Fibroblast of upper back skin (primary cell): ENCODE measurements around the gene CEP164.

Experiments used
- DNase-seq: peaks from one replicate; pipeline ENCODE4 v3.0.0-alpha.2; 2013

The CEP164 gene

DNA sequence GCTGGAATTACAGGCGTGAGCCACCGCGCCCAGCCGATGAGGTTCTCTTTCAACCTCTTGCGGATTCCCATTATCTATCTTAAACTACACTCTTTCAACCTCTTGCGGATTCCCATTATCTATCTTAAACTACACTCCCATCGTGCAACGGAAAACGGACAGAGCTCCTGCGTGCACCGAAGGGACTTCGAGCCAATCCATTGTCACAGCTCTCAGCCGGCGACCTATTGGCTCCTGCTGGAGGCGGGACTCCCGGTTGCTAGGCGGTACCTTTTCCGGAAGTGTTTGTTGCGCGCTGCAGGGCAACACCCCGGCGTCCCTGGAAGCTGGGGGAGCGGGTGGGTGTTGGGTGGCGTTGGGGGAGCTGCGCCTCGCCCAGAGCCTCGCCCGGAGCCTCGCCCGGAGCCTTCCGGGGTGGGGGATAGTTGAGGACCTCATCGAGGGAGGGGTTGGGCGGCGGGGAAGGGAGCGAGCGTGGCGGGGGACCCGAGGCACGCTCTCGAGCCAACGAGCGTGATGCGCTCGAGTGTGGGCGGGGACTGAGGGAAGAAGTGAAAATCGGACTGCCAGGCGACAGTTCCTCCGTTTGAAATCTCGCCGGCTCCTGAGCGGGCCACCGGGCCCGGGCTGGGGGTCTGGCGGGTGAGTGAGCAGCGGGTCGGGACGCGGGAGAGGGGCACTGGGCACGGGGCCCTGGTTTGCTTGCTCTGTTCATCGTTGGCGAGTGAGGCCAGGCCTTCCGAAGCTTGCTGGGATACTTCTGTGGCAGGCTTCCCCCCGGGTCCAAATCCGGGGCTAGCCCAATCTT is at the start of gene CEP164:
Gene CEP164 (plus strand): TSS at position 288 of the 808 bp plus-strand sequence. CDS start 10,733 bp downstream, outside the sequence.
- DNase-seq = peak; percentile 97

DNA sequence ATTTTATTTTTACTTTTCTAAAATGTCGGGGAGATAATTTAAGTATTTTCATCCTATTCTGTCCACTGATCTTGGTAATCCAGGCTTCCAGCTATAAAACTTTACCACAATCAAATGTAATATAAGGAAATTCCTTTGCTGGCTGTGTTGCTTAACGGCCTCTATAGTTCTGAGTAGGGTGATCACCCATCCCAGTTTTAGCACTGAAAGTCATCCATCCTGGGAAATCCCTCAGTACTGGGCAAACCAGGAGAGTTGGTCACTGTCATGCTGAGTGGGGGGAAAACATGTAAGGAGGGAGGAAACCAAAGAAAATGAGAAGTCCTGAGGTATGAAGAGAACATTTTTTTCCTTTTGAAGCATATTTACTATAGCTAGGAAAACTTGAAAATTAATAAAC is 49.3 kb upstream of the CEP164 start:
- peak; percentile 32 for DNase-seq

DNA sequence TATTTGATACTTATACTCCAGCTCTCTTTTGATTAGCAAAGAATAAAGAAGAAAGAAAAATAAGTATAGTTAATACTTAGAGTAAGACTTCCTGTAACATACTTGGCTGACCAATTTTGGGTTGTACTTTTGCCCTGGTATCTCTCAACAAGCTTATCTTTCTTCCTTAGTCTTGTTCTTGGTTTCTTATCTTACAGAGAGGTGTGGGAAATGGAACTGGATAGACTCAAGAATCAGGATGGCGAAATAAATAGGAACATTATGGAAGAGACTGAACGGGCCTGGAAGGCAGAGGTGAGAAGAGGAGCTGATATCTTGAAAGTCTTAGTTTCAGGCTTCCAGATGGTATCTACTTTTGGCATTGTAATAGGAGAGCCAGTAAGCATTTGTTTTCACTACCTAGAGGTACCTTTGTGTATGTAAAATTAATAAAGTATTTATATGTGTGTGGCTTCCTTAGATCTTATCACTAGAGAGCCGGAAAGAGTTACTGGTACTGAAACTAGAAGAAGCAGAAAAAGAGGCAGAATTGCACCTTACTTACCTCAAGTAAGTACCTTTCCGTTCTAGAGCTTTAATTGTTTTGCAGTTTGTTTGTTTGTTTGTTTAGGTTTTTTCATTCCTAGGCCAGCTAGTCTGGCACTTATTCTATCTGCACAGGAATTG is 47.8 kb upstream of the CEP164 start:
- DNase-seq = no peak

DNA sequence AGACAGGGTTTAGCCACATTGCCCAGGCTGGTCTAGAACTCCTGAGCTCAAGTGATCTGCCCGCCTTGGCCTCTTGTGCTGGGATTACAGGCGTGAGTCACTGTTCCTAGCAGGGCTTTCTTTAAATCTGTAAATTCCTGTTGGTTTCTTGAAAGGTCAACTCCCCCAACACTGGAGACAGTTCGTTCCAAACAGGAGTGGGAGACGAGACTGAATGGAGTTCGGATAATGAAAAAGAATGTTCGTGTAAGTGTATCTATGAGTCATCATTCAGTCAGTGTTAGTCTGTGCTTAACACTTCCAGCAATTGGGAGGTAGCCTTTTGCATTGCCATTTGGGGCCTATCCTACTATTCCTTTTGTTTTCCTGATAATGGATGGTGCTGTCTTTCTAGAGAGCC is 46.5 kb upstream of the CEP164 start:
- peak; percentile 99 for DNase-seq

DNA sequence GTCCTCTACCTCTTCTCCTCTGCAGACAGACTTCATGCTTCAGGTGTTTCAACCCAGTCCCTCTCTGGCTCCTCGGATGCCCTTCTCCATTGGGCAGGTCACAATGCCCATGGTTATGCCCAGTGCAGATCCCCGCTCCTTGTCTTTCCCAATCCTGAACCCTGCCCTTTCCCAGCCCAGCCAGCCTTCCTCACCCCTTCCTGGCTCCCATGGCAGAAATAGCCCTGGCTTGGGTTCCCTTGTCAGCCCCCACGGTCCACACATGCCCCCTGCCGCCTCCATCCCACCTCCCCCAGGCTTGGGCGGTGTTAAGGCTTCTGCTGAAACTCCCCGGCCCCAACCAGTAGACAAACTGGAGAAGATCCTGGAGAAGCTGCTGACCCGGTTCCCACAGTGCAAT is 45.8 kb upstream of the CEP164 start:
- DNase-seq = no peak

DNA sequence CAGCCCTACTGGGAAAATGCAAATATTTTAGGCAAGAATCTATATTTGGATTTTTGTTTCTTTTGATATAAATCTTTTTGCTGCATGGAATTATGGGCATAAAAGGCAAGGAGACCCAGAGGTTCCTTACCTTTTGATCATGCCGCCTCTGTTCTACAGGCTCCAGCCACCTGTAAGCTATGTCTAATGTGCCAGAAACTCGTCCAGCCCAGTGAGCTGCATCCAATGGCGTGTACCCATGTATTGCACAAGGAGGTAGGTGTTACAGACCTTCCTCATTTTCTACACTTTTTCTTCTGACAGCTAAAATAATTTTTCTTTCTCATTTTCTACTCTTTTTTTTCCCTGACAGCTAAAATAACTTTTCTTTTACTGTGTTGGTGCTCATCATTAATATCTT is 44.7 kb upstream of the CEP164 start:
- DNase-seq = no peak

DNA sequence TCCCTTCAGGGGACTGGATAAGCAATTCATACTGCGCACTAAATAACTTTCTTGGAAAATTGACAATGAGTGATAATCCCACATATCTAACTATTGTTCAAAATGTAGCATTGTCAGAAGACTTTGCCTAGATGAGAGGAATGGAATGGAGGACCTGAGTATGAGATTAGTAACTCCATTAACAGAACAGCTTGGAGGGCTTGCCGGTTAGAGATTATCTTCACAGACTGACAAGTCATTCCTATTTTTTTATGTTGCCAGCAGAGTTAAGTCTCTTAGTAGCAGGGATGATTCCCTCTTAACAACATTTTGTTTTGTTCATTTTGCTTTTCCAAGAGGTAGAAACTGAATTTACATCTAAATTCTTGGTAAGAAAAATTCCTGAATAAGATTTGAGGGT is 43.6 kb upstream of the CEP164 start:
- no peak for DNase-seq

DNA sequence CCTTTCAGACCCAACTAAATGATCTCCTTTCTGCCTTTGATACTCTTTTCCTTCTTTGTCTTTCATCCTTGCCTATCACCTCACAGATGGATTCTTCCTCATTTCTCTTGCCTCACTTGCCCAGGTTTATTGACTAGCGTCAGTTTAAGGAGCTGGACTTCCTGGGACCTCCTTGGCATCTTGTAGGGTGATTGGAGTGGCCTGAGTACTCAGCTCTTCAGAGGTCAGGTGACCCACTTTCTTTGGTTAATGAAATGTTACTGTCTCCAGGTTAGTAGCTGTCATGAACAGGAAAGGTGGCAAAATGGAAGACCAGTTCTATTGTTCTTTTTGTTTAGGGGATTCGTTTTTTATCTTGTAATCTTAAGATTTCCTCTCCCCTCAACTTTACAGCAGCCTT is 41.1 kb upstream of the CEP164 start:
- DNase-seq = no peak

DNA sequence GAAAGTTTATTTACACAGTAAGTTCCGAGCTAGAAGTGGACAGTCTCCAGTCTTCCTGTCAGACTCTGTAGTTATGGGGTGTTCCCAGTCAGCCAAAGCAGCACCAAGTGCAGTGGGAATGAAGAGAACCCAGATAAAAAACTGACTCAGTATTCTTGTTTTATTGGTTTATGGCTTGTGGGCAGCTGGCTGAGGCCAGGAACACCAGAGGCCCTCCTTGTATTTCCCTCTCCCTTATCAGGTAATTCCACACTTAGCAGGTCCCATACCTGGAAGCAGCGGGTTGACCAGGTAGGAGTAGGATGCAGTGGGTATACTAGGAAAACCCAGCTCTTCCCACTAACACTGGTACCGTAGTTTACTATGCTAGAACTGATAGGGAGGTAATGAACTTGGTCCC is 40.0 kb upstream of the CEP164 start:
- DNase-seq = no peak

DNA sequence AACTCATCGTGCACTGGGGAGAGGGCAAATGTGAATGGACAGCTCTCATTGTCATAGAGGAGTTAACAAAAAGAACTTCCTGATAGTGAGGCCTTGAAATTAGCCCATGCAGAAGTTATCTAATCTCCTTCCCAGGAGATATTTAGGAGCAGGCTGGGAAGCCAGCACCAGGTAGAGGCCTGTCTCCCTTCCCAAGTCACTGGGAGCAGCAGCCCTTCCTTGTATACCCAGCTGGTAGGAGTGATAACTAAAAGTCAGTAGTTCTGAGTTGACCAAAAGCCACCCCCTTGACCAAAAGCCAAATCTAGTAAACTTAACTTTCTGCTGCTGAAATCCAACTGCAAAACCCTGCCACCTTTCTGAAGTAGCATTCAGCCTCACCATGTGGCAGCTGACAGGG is 37.9 kb upstream of the CEP164 start:
- no peak for DNase-seq

DNA sequence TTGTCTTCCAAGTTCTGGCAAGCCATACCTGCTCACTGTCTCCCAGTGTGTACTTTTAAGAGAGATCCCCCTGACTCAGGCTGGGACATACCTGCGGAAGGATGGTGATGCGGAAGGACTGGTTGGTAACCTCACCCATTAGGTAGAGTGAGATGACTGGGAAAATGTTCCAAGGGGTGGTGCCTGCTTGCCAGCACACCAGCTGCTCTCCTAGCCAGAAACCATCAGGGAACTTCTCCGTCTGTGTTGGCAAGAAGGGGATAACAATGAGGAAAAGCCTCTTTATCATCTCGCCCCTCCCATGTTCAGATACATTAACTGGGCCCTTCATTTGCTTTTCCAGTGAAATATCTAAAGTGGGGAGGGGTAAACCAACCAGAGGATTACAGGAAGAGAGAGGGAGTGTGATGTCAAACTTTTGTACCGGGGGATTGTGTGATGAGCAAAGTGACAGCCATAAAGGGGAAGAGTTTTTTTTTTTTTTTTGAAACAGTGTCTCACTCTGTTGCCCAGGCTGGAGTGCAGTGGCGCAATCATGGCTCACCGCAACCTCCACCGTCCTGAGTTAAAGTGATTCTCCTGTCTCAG is 36.8 kb upstream of the CEP164 start, which contains the start of gene BACE1-AS:
Gene BACE1-AS (plus strand): TSS at position 538 of the 588 bp plus-strand sequence.
- DNase-seq = no peak

DNA sequence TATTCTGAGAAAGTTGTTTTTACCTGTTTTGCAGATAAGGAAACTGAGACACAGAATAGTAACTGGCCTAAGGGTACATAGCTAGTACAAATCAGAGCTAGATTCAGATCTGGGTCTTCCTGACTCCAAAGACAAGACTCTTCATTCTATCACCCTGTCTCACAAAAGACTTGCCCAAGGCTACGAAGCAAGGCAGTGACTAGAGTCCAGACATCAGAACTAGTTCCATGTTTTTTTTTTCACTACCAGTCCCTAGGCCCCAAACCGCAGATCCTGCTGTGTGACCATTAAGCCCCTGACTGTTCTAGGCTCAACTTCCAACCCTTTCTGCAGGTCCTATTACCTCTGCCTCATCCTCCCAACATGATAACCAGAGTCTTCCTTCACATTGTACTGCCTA is 35.0 kb upstream of the CEP164 start:
- no peak for DNase-seq

DNA sequence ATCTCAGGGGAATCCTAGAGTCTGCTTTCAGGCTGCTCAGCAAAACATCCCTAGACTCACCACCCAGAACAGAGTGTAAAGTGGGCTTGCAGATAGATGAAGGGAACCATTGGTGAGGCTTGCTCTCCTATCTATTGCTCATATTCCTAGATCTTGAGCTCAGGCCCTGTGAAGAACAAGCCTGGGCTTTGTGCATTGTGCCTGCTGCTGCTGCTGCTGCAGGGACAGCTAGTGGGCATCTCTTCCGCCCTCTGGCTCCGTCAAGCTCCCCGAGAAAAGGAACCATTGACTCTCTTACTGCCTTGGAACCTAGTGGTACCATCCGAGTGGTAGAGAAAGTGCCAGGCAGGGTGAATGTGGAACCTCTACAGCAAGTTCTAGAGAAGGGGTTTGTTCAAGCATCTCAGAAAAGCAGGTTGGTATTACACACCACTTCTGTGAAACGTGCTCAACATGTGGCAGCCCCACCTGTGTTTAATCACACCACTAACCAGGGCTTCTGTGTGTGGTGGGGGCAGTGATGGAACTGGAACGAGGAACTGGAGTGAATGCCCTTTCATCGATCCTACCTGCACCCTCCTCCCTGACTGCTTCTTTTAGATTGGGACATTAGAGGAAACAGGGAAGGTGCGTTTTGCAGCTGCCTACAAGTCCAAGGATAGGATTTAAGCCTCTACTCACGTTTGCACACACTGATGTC is 32.1 kb upstream of the CEP164 start:
- no peak for DNase-seq

DNA sequence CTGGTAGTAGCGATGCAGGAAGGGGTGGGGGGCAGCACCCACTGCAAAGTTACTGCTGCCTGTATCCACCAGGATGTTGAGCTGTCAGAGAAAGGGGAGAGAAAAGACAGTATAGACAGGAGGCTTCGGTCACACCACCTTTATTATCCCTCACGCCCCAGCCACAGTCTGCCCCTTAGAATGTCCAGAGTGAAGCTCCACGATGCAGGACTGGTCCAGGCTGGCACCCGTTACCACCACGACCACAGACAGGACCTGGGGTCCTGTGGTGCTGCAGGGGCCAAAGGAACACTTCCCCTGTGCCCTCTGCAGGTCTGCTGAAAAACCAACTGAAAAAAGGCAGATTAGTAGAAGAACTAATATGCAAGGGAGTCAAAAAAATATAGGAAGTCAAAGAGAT is 30.8 kb upstream of the CEP164 start:
- no peak for DNase-seq

DNA sequence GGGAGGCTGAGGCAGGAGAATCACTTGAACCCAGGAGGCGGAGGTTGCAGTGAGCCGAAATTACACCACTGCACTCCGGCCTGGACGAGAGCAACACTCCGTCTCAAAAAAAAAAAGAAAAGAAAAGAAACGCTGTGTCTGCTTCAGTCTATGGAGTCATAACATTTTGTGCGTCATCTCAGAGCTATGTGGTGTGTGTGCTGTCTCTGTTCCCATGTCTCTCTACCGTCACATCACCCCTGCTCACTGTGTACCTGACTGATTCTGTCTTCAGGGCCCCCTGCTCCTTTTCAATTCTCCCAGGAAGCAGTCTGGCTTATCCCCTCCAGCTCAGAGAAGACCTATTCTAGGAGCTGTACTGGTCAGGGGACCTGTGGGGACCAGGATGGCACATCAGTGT is 29.5 kb upstream of the CEP164 start:
- DNase-seq = no peak

DNA sequence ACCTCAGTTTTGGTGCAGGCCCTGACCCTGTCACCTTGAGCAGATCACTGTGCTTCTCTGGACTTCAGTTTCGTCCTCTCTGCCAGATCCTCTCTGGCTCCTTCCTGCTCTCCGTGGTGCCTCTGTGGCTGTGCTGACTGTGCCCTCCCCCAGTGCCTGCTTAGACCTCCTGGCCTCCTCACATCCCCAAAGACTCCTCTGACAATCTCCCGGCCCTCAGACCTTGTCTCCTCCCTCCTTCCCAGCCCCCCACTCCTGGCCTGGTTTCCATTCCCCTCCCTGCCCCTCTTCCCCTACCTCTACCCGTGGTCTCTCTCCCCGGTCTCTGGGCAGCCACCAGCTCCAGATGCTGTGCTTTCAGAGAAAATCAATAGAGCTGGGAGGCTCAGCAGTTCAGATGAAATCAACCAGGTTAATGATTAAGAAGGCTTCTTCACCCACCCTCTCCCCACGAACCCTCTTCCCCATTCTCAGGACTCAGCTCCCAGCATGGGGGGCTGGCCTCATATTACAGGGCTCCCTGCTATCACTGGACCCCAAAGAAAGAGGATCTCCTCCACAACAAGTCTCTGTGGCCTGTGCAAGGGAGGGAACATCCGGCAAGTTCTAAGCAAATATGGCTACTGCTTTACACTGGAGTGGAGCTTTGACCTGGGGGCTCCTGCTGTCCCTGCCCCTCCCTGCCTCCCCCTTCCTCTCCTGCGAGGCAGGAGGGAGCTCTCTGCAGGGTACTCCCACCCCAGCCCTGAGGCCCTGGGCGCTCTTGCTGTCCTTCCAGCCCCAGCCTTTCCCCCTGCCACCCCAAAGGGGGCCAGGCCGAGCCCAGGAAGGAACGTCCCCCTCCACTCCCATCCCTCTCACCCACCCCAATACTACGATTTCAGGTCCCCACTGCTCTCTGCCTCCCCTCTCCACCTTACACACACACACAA is 28.0 kb upstream of the CEP164 start:
- DNase-seq = no peak

DNA sequence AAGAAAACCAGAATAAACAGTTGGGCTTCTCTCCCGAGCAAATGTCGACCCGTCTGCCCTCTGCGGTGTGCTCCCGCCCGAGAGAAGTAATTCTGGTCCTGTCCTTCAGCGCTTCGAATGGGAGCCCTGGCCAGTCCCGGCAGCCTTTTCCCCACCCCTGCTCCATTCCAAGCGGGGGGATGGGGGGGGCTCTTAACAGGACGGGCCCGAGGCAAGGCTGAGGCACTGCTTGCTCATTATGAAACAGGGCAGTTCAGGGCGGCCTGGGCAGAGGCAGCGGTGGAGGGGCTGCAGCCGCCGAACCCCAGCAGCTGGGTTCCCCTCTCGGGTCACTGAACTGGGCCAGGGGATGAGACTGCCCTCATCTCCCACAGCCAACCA is 27.4 kb upstream of the CEP164 start:
- peak; percentile 42 for DNase-seq

DNA sequence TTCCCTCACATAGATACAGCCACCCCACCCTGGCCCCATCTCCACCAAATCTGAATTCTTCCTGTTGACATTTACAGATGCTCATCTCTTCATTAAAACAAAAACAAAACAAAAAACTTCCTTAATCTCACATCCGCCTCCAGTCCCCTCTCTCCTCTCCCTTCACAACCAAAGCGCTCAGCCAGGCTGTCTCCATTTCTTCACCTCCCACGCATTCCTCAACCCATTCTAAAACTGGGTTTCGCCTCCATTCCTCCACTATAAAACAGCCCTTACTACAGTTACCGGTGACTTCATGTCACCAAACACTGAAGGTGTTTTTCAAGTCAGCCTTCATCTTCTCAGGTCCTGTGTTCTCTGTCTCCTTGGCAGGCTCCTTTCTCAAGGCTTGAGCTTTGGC is 26.9 kb upstream of the CEP164 start:
- no peak for DNase-seq

DNA sequence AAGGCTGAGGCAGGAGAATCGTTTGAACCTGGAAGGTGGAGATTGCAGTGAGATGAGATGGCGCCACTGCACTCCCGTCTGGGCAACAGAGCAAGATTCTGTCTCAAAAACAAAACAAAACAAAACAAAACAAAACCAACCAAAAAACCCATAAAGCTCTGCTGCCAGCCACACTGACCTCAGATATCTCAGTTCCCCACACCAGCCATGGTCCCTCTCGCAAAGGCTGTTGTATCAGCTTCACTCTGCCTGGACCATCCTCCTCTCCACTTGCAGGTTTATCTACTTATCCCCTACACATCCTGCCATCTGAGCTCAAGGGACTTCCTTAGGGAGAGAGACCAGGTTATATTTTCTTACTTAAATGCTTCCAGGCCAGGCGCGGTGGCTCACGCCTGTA is 25.4 kb upstream of the CEP164 start:
- no peak for DNase-seq

DNA sequence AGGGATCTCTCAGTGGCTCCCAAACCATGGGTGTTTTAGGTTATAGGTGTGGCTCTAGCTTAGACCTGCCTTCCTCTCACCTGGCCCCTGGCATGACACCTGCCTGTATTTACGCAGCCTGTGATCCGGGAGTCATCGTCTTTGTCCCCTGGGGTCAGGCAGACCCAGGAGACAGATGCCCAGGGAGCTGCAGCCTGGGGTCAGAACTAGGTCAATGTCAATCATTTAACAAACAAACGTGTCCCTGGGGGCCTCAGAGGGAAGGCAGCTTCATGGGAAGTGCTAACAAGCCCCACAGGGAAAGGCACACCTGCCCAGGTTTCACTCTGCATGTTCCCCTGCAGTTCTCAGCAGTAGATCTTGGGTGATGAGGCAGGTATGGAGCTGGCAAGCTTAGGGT is 24.6 kb upstream of the CEP164 start:
- no peak for DNase-seq

DNA sequence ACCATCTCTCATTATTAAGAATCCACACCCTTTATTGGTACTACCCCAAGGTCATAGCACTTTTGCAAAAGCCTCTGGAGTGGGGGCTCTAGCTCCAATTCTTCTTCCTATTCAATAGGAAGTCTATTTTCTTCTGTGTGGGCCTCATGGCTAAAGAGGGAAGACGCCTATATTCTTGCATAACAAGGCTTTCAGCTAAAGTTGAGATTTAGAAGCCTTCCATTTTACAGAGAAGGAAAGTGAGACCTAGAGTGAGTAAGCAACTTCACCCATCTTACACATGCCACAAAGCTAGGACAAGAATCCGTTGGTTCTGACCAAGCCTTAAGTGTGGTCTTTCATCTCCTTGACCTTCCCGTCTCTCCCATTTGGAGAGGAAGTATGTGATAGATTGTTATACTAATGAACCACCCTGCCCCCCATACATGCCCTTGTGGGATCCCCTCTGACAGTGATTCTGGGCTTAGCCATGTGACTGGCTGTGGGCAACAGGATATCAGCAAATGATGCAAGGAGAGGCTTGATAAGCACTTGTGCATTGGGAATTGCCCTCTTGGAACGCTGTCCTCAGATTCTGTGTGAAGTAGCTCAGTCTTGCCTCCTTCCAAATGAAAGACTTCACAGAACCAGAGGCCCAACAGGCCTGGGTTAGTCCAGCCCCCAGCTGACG is 23.9 kb upstream of the CEP164 start:
- DNase-seq = no peak

DNA sequence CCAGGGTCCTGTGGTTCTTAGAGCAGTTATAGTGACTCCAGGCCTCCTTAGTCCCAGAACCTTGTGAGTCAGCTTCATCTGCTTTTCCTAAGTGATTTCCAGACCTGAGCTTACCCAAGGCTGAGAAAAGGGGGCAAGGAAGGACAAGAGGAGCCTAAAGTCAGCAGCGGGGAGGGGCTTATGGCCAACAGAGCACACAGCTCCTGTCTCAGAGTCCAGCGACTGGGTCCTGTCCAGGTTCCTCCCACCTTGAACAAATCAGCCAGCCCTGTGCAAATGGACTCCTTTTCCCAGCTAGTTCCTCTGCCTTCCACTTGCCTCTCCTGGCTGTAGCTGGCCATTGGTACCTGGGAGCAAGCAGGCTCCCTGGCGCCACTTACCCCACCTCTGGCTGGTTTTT is 22.5 kb upstream of the CEP164 start:
- no peak for DNase-seq
